GM15510 (cell line): Measurements from ENCODE around the gene RANBP2.

Source experiments
- POLR2A ChIP-seq: IDR thresholded peaks from 3 replicates; pipeline ENCODE4 v1.6.1; 2011; ENCODE audit warnings: borderline replicate concordance; ENCODE audit not compliant: insufficient read length; ENCODE audit errors: extremely low read depth

The RANBP2 gene

GRCh38 chr2:108719149-108720044 is at the start of gene RANBP2:
TSS of gene RANBP2 (plus strand) at chr2:108719482. CDS start at chr2:108719607, 125 bp downstream.
- TF ChIP-seq POLR2A = peak; percentile 95

GRCh38 chr2:108691447-108691846 is 27.8 kb upstream of the RANBP2 start:
- TF ChIP-seq POLR2A = no peak

GRCh38 chr2:108701208-108701607 is 18.1 kb upstream of the RANBP2 start:
- TF ChIP-seq POLR2A = no peak

- no peak for TF ChIP-seq POLR2A
These were observed 17.5 kb upstream of the RANBP2 start for GRCh38 chr2:108701806-108702205.

GRCh38 chr2:108704871-108705270 is 14.4 kb upstream of the RANBP2 start:
- TF ChIP-seq POLR2A = no peak

- no peak for TF ChIP-seq POLR2A
These were observed 12.0 kb upstream of the RANBP2 start for GRCh38 chr2:108707300-108707699.

- no peak for TF ChIP-seq POLR2A
These were observed 57.2 kb downstream of the RANBP2 start for GRCh38 chr2:108776475-108776874.

GRCh38 chr2:108778857-108779256 is 59.6 kb downstream of the RANBP2 start:
- TF ChIP-seq POLR2A = no peak

GRCh38 chr2:108786008-108786353 is 66.7 kb downstream of the RANBP2 start:
- no peak for TF ChIP-seq POLR2A

GRCh38 chr2:108786354-108787215 is 67.3 kb downstream of the RANBP2 start, which contains the start of gene CCDC138:
TSS of gene CCDC138 (plus strand) at chr2:108786771. CDS start at chr2:108786823, 52 bp downstream.
- TF ChIP-seq POLR2A = peak; percentile 84

GRCh38 chr2:108787216-108787541 is 67.9 kb downstream of the RANBP2 start:
- no peak for TF ChIP-seq POLR2A

- no peak for TF ChIP-seq POLR2A
These were observed 83.9 kb downstream of the RANBP2 start for GRCh38 chr2:108803045-108803736.

GRCh38 chr2:108805032-108805431 is 85.8 kb downstream of the RANBP2 start:
- no peak for TF ChIP-seq POLR2A

GRCh38 chr2:108805782-108806181 is 86.5 kb downstream of the RANBP2 start:
- no peak for TF ChIP-seq POLR2A
